NT2/D1 (cell line): ENCODE data around the gene SRPRA.

Experiments used
- SUZ12 ChIP-seq: IDR thresholded peaks from 2 replicates; pipeline ENCODE4 v1.6.1; 2011; ENCODE audit not compliant: insufficient read length, insufficient read depth; ENCODE audit errors: extremely low read depth
- ZNF274 ChIP-seq: IDR thresholded peaks from 2 replicates; pipeline ENCODE4 v1.6.1; 2011; ENCODE audit warnings: mild to moderate bottlenecking, low read depth, low read length

DNA sequence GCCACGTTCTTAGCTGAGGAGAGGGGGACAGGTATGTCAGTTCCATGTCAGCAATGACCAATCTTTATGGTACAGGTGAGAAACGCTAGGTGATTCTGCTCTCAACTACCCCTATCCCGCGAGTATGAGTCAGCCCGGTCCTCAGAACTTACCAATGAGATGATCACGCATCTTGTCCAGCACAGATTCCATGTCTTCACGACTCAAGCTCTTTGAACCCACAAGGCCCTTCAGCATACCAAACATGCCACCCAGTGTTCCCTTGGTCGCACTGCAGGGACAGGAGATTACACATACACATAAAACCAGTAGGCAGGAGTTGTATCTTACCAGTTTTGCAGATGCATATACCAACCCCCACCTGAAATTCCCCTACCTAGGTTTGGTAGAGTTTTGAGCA lies 2.9 kb downstream of the SRPRA start:
- TF ChIP-seq ZNF274: no peak
- TF ChIP-seq SUZ12: no peak
